ENCODE results near the gene GART. TPM values are rescaled to one million over a fixed set of nuclear protein-coding genes. Genes with fewer than 3 reads are reported as not detected.
A peak's percentile ranks its signal among the peaks of the same experiment; 100 is the strongest.

The GART gene
- total and polyA plus RNA-seq, 10 of the 15 experiments (the other 5 are each of a cell fraction or from before 2014, with no cell fraction given) = 44.7 to 178 (median 106) TPM

GRCh38 chr21:33479679-33480480 lies 62.0 kb downstream of the GART start, which contains the start of gene TMEM50B (continued):
- TF ChIP-seq NKRF (conservative IDR thresholded peaks at IDR 0.05) (peak; percentile 55), EGR1 (IDR thresholded peaks at IDR 0.05; ENCODE audit: borderline replicate concordance in 1 of 2, low read depth in 2 of 2, low read length in 2 of 2) (peak; percentile 65 to 97), ASH2L (IDR thresholded peaks at IDR 0.05; ENCODE audit: borderline replicate concordance, low read depth) (no peak), TCF3 (IDR thresholded peaks at IDR 0.05; ENCODE audit: borderline replicate concordance, insufficient read depth, low read depth, low read length) (no peak), ZNF274 (IDR thresholded peaks at IDR 0.05; ENCODE audit: insufficient read depth, insufficient read length) (no peak), GATAD2B (conservative IDR thresholded peaks at IDR 0.05; ENCODE audit: low read depth) (peak; percentile 22; the same call in 1 of the 2 replicates), CUX1 (IDR thresholded peaks at IDR 0.05; ENCODE audit: insufficient replicate concordance, low read depth, low read length) (no peak), SMAD5 (IDR thresholded peaks at IDR 0.05; ENCODE audit: low read depth) (0 out of 2 replicates have a peak, but pooled peaks have one; percentile 23), SP1 (IDR thresholded peaks at IDR 0.05; ENCODE audit: low read depth, low read length) (peak; percentile 45), JUNB (IDR thresholded peaks at IDR 0.05) (no peak), EP300 (IDR thresholded peaks at IDR 0.05; ENCODE audit: borderline replicate concordance in 1 of 2, control insufficient read depth in 1 of 2, low read depth in 2 of 2, low read length in 2 of 2) (peak in 1 of 2 experiments; percentile 20; a peak in 1 of 4 replicates), ESRRA (IDR thresholded peaks at IDR 0.05; ENCODE audit: low read length) (no peak), USF2 (IDR thresholded peaks at IDR 0.05; ENCODE audit: borderline replicate concordance, low read depth, low read length) (no peak), ZBTB33 (IDR thresholded peaks at IDR 0.05) (no peak), YY1 (IDR thresholded peaks at IDR 0.05; ENCODE audit: low read depth, low read length) (peak; percentile 82; the same call in 1 of the 2 replicates), SRF (IDR thresholded peaks at IDR 0.05; ENCODE audit: low read depth in 2 of 2, low read length in 2 of 2) (no peak), FOS (IDR thresholded peaks at IDR 0.05; ENCODE audit: borderline replicate concordance, extremely low read depth, insufficient read length) (no peak), CBX3 (IDR thresholded peaks at IDR 0.05; ENCODE audit: borderline replicate concordance, low read depth) (no peak), NBN (IDR thresholded peaks at IDR 0.05) (peak; percentile 57; the same call in 1 of the 2 replicates)

All from GM12878 (cell line).